Neural cell (in vitro differentiated cells): ENCODE results near the gene PPP1R13B. TPM values are rescaled to one million over a fixed set of nuclear protein-coding genes. Genes with fewer than 3 reads are reported as not detected.

Experiments used
- H2AFZ ChIP-seq: fragments of 200-600, 300-800 bp; sonication (generic), shearing (Covaris generic); 2 replicates; pipeline ENCODE4 v1.6.0; 2014; ENCODE audit warnings: low read depth, mild to moderate bottlenecking, antibody characterized with exemption, low read length, moderate library complexity
- H3F3A ChIP-seq: fragments of 200-600 bp; shearing (Covaris generic); 2 replicates; pipeline ENCODE4 v1.6.1; 2016; ENCODE audit warnings: mild to moderate bottlenecking, moderate library complexity, mixed read lengths, antibody characterized with exemption, low read length; ENCODE audit not compliant: insufficient read depth, poor library complexity, severe bottlenecking
- H3K27ac ChIP-seq: fragments of 200-600, 300-800 bp; sonication (generic), shearing (Covaris generic); 2 replicates; pipeline ENCODE4 v1.5.1; 2014; ENCODE audit warnings: mild to moderate bottlenecking, low read length, moderate library complexity
- H3K27me3 ChIP-seq: fragments of 300-800, 200-600 bp; sonication (generic), shearing (Covaris generic); 2 replicates; pipeline ENCODE4 v1.6.0; 2014; ENCODE audit warnings: mild to moderate bottlenecking, low read depth, low read length, moderate library complexity; ENCODE audit not compliant: insufficient read depth
- H3K36me3 ChIP-seq: fragments of 300-800, 200-600 bp; sonication (generic), shearing (Covaris generic); 2 replicates; pipeline ENCODE4 v1.5.1; 2014; ENCODE audit warnings: mild to moderate bottlenecking, antibody characterized with exemption, low read length, moderate library complexity; ENCODE audit not compliant: insufficient read depth
- H3K4me2 ChIP-seq: fragments of 300-800, 200-600 bp; sonication (generic), shearing (Covaris generic); 2 replicates; pipeline ENCODE4 v1.6.0; 2014; ENCODE audit warnings: mild to moderate bottlenecking, low read length
- H3K4me3 ChIP-seq: fragments of 300-800, 200-600 bp; sonication (generic), shearing (Covaris generic); 2 replicates; pipeline ENCODE4 v1.5.1; 2014; ENCODE audit warnings: mild to moderate bottlenecking, low read length, moderate library complexity
- H3K79me2 ChIP-seq: fragments of 200-600 bp; shearing (Covaris generic); replicated peaks from 2 replicates; pipeline ENCODE4 v1.6.0; 2014; ENCODE audit warnings: mild to moderate bottlenecking, low read length, moderate library complexity; ENCODE audit not compliant: insufficient read depth
- H3K9ac ChIP-seq: fragments of 300-800, 200-600 bp; sonication (generic), shearing (Covaris generic); 2 replicates; pipeline ENCODE4 v1.6.1; 2016; ENCODE audit warnings: mild to moderate bottlenecking, low read length, mixed read lengths
- H3K9me2 ChIP-seq: fragments of 200-600 bp; shearing (Covaris generic); 2 replicates; pipeline ENCODE4 v1.6.1; 2016; ENCODE audit warnings: mild to moderate bottlenecking, low read length, mixed read lengths; ENCODE audit not compliant: insufficient read depth
- H3K9me3 ChIP-seq: fragments of 200-600, 300-800 bp; sonication (generic), shearing (Covaris generic); 2 replicates; pipeline ENCODE4 v1.6.1; 2016; ENCODE audit warnings: mild to moderate bottlenecking, mixed run types, low read length, moderate library complexity, mixed read lengths
- H4K20me1 ChIP-seq: fragments of 200-600 bp; shearing (Covaris generic); 2 replicates; pipeline ENCODE4 v1.6.1; 2016; ENCODE audit warnings: mild to moderate bottlenecking, mixed run types; ENCODE audit not compliant: insufficient read depth
- CTCF ChIP-seq: fragments of 450-650 bp; IDR thresholded peaks from 2 replicates; pipeline ENCODE4 v1.5.1; 2014; ENCODE audit warnings: antibody characterized with exemption, mild to moderate bottlenecking, moderate library complexity; ENCODE audit not compliant: poor library complexity, severe bottlenecking
- EP300 ChIP-seq: fragments of 450-650 bp; conservative IDR thresholded peaks from 2 replicates; pipeline ENCODE4 v1.6.1; 2014; ENCODE audit warnings: antibody characterized with exemption, mild to moderate bottlenecking, moderate library complexity; ENCODE audit not compliant: poor library complexity, severe bottlenecking
- EZH2 ChIP-seq: fragments of 200-600, 300-800 bp; shearing (Covaris generic), sonication (generic); IDR thresholded peaks from 2 replicates; pipeline ENCODE4 v1.6.1; 2014; ENCODE audit warnings: antibody characterized with exemption, low read length, borderline replicate concordance, mild to moderate bottlenecking; ENCODE audit not compliant: insufficient read depth, poor library complexity, severe bottlenecking
- MXI1 ChIP-seq: fragments of 450-650 bp; conservative IDR thresholded peaks from 2 replicates; pipeline ENCODE4 v1.6.1; 2014; ENCODE audit warnings: antibody characterized with exemption, mild to moderate bottlenecking; ENCODE audit not compliant: poor library complexity, severe bottlenecking
- POLR2AphosphoS5 ChIP-seq: IDR thresholded peaks from 2 replicates; pipeline ENCODE4 v1.6.1; 2012
- RAD21 ChIP-seq: fragments of 450-650 bp; conservative IDR thresholded peaks from 2 replicates; pipeline ENCODE4 v1.6.1; 2014; ENCODE audit warnings: antibody characterized with exemption, mild to moderate bottlenecking, moderate library complexity
- REST ChIP-seq: IDR thresholded peaks from 2 replicates; pipeline ENCODE4 v1.6.1; 2012; ENCODE audit warnings: borderline replicate concordance
- SMC3 ChIP-seq: fragments of 450-650 bp; conservative IDR thresholded peaks from 2 replicates; pipeline ENCODE4 v1.6.1; 2014; ENCODE audit warnings: antibody characterized with exemption, mild to moderate bottlenecking, moderate library complexity; ENCODE audit not compliant: poor library complexity
- TAF1 ChIP-seq: IDR thresholded peaks from 2 replicates; pipeline ENCODE4 v1.6.1; 2012; ENCODE audit warnings: low read depth
- polyA plus RNA-seq: library from polyadenylated mRNA; depleted of rRNA; stranded (reverse); fragments of >200 nt; gene quantifications from 2 replicates; pipeline ENCODE4 v1.2.3, GENCODE V29; 2014

The PPP1R13B gene
- polyA plus RNA-seq, 1 donor from 2014 or later = 8.2 TPM

GRCh38 chr14:103740991-103741689, 106.2 kb downstream of the PPP1R13B start:
- no peak overlapping the region for H3K9ac ChIP-seq
- no peak overlapping the region for H3K4me3 ChIP-seq
- no peaks in the 10 kb centered on the region for H3K9me3 ChIP-seq
- H3K27ac ChIP-seq = no peak overlapping the region
- H3F3A ChIP-seq = no peaks in the 10 kb centered on the region
- H3K4me2 ChIP-seq = no peak overlapping the region
- no peaks in the 10 kb centered on the region for H4K20me1 ChIP-seq
- no peaks in the 10 kb centered on the region for H3K27me3 ChIP-seq
- H2AFZ ChIP-seq = no peak overlapping the region
- H3K9me2 ChIP-seq = no peaks in the 10 kb centered on the region
- H3K79me2 ChIP-seq = no peaks in the 10 kb centered on the region
- no peaks in the 10 kb centered on the region for H3K36me3 ChIP-seq
- no peak for TF ChIP-seq EZH2
- TF ChIP-seq RAD21 = no peak
- no peak for TF ChIP-seq TAF1
- no peak for TF ChIP-seq CTCF

GRCh38 chr14:103739793-103740501, 107.4 kb downstream of the PPP1R13B start:
- Histone ChIP-seq H3K4me3 (no peak overlapping the region), H3K27me3 (no peaks in the 10 kb centered on the region), H2AFZ (no peak overlapping the region), H4K20me1 (no peaks in the 10 kb centered on the region), H3K9me3 (no peaks in the 10 kb centered on the region), H3K4me2 (no peak overlapping the region), H3K9me2 (no peaks in the 10 kb centered on the region), H3K9ac (no peak overlapping the region), H3K79me2 (no peaks in the 10 kb centered on the region), H3F3A (no peaks in the 10 kb centered on the region), H3K27ac (no peak overlapping the region), H3K36me3 (no peaks in the 10 kb centered on the region)
- no peak for TF ChIP-seq SMC3
- TF ChIP-seq EP300 = no peak
- no peak for TF ChIP-seq TAF1
- no peak for TF ChIP-seq REST
- no peak for TF ChIP-seq RAD21
- no peak for TF ChIP-seq EZH2
- TF ChIP-seq POLR2AphosphoS5 = no peak
- no peak for TF ChIP-seq MXI1
- no peak for TF ChIP-seq CTCF
